Glomerular visceral epithelial cell (primary cell): ENCODE measurements around the gene UBE2E3.

ENCODE experiments used
- DNase-seq: peaks from one replicate; pipeline ENCODE4 v3.0.0-alpha.2; 2016; ENCODE audit errors: extremely low spot score

The UBE2E3 gene

GRCh38 chr2:180978903-180979748 lies 1.3 kb upstream of the UBE2E3 start:
- peak; percentile 87 for DNase-seq

GRCh38 chr2:180979749-180980105 lies 678 bp upstream of the UBE2E3 start:
- DNase-seq = no peak

- peak; percentile 25 for DNase-seq
These were observed 822 bp downstream of the UBE2E3 start for GRCh38 chr2:180980943-180981911.

GRCh38 chr2:180983468-180984242 lies 3.2 kb downstream of the UBE2E3 start:
- DNase-seq = peak; percentile 55

GRCh38 chr2:180985771-180986395 lies 5.5 kb downstream of the UBE2E3 start:
- no peak for DNase-seq

- DNase-seq = no peak
These were observed 6.7 kb downstream of the UBE2E3 start for GRCh38 chr2:180987146-180987545.

- no peak for DNase-seq
These were observed 9.9 kb downstream of the UBE2E3 start for GRCh38 chr2:180990337-180990736.

GRCh38 chr2:180990794-180991193 lies 10.4 kb downstream of the UBE2E3 start:
- no peak for DNase-seq

GRCh38 chr2:180991361-180991760 lies 11.0 kb downstream of the UBE2E3 start:
- no peak for DNase-seq

GRCh38 chr2:180991820-180992219 lies 11.4 kb downstream of the UBE2E3 start:
- no peak for DNase-seq

- no peak for DNase-seq
These were observed 12.6 kb downstream of the UBE2E3 start for GRCh38 chr2:180992994-180993393.

- no peak for DNase-seq
These were observed 19.0 kb downstream of the UBE2E3 start for GRCh38 chr2:180999274-180999964.

- no peak for DNase-seq
These were observed 24.4 kb downstream of the UBE2E3 start for GRCh38 chr2:181004647-181005325.

- no peak for DNase-seq
These were observed 24.9 kb downstream of the UBE2E3 start for GRCh38 chr2:181005326-181005655.

- DNase-seq = no peak
These were observed 25.4 kb downstream of the UBE2E3 start for GRCh38 chr2:181005809-181006208.

- no peak for DNase-seq
These were observed 26.9 kb downstream of the UBE2E3 start for GRCh38 chr2:181007086-181007837.

GRCh38 chr2:181008407-181008806 lies 28.0 kb downstream of the UBE2E3 start:
- DNase-seq = no peak

GRCh38 chr2:181021199-181021789 lies 40.9 kb downstream of the UBE2E3 start:
- DNase-seq = no peak

- no peak for DNase-seq
These were observed 42.2 kb downstream of the UBE2E3 start for GRCh38 chr2:181022652-181023051.
